Measurements from ENCODE around the gene BSND.

The BSND gene

DNA sequence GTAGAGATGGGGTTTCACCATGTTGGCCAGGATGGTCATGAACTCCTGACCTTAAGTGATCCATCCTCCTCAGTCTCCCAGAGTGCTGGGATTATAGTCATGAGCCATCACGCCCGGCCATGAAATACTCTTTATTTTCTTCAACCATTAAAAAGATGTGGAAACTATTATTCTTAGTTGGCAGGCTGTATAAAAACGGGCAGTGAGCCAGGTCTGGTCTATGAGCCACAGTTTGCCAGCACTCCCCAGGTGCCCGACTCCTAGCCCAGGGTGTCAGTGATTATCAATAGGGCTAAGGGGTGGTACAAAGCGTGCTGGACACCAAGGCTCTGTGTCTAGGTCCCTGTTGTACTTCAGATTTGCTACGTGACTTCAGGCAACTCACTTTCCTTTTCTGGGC is 22.0 kb upstream of the BSND start:
- no peak for DNase-seq (ENCODE audit: low spot score)

DNA sequence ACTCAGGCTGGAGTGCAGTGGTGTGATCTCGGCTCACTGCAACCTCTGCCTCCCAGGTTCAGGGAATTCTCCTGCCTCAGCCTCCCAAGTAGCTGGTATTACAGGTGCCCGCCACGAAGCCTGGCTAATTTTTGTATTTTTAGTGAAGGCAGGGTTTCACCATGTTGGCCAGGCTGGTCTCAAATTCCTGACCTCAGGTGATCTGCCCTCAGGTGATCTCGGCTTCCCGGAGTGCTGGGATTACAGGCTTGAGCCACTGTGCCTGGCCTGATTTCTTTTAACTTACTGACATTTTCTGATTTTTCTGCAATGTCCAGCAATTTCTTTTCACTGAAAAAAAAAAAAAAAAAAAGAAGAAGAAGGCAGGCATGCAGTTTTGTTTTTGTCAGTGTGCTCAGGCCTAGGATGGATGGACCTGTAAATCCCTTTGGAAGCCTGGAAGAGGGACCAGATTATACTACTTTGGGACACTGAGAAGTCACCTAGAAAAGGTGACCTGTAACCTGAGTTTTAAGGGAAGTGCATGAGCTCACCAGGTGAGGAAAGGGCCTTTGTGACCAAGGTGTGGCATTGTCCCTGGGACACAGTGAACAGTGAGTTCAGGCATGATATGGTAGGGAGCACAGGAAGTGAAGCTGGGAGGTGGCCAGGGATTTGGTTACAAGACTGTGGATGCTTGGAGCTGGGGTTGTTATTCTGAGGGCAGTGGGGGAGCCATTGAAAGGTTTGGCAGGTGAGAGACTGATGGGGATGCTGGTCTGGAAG is 21.0 kb upstream of the BSND start:
- peak; percentile 29 for DNase-seq (ENCODE audit: low spot score)

DNA sequence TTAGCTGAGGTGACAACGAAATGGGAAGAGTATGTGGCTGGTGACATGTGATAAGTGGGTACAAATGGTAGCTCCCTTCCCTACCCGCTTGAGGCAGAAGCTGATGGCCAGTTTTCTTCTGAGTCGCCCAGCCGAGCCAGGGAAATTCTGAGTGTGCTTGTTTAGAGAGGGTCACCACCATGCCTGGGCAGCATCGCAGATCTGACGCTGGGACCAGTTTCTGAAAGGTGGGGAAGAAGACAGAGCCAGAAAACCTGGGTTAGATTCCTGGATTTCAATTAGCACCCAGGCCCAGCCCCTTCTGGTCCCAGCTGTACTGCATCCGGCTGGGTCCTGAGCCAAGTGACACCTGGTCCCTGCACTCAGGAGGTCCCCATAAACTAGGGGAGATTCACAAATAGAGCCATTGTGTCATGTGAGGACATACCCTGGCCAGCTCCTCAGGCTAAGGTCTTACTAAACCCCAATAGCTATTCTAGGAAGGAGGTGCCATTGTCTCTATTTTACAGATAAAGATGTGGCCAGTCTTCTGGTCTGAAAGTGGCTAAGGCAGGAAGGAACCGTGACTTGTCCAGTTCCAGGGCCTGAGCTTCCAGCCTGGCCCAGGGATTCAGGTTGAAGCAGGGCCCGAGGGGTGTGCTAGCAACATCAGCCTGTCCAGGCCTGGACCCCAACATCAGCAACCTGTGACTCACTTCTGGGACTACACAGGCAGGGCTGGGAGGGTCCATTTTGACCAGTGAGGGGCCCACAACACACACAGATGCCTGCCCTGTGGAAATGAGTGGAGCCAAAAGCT is 20.0 kb upstream of the BSND start:
- DNase-seq (ENCODE audit: low spot score), result peak; percentile 39

DNA sequence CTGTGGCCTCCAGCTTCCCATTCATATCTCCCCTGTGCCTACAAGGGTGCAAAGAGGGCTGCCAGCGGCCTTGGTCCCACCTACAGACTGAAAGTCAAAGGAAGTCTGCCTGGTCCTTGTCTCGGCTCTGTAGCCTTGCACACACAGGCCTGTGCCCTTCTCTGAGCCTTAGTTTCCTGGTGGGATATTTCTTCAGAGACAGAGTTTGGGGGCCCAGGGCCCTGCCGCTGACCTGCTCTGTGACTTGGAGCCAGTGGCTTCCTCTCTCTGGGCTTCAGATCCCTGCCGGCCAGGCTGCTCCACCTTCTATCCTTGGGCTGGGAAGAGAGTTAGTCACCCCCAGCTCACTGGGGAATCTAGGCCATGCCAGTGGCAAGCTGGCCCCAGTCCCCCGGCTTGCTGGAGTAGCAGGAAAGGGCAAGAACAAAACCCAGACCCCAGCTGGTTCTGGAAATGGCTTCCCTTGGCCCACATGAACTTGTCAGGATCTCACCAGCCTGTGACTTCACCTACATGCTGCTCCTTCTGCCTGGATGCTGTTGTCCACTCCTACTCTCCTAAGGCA is 19.3 kb upstream of the BSND start:
- peak; percentile 38 for DNase-seq (ENCODE audit: low spot score)

DNA sequence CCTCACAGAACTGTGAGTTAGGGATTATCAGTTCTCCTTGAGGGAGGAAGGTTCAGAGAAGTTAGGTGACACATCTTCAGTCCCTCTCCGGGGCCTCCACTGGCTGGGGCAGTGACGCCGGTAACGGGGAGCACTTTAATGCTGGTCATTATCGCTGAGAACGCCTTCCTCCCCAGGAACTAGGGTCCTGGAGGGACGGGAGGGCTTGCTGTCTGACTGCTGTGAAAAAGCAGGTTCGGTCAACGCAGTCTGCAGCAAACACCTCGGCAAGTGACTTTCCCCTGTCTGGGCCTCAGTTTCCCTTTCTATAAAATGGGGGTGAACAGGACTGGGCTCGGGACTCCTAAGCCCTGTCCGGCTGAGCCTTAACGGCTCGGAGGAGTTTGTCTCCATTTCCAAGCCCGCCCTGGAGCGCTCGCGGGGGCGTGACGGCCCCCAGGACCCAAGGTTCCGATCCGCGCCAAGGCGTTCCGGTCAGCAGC is 18.6 kb upstream of the BSND start:
- DNase-seq (ENCODE audit: low spot score), result no peak

DNA sequence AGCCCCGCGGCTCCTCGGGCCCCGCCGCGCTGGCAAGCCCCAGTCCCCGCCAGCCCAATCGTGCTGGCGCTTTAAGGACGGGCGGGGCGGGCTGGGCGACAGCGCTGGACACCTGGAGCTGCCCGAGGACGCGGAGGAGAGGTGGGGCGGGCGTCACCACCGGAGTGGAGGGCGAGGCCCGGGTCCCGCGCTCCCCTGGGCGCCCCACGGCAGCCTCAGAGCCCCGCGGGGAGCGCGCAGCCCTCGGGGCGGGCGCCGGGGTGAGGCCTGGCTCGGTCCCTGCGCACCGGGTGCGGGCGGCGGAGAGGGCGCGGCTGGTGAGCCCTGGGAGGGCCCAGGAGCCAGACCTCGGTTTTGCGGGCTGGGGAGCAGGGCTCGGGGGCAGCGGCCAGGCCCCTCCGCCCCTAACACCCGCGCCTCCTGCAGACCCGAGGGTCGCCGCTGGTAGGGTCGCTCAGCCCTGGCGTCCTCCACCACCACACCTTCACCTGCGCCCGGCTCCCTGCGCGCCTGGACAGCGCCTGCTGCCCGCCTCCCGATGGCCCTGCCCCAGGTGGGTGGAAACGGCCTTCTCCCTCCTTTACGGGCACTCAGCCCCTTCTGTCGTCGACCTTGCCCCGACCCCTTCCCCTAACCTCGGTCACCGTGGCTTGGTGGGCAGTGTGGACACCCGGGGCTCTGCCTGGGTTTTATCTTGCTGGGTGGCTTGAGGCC is 18.0 kb upstream of the BSND start, which contains the start of gene TMEM61:
Gene TMEM61 (plus strand): TSS at position 101 of the 714 bp plus-strand sequence. CDS start 438 bp downstream, at position 539.
- peak; percentile 58 for DNase-seq (ENCODE audit: low spot score)

DNA sequence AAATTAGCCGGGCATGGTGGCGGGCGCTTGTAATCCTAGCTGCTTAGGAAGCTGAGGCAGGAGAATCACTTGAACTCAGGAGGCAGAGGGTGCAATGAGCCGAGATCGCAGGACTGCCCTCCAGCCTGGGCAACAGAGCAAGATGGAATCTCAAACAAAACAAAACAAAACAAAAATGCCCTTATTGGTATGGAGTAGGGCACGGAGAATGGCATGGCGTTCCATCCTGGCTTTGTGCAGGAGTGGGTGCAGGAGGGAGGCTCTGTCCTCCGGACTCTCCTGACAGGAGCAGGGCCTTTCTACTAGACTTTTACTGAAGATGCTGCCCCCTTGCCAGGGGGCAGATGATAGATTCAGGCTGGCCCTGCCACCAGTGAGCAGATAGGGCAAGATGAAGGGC is 17.3 kb upstream of the BSND start:
- DNase-seq (ENCODE audit: low spot score), result peak; percentile 23

DNA sequence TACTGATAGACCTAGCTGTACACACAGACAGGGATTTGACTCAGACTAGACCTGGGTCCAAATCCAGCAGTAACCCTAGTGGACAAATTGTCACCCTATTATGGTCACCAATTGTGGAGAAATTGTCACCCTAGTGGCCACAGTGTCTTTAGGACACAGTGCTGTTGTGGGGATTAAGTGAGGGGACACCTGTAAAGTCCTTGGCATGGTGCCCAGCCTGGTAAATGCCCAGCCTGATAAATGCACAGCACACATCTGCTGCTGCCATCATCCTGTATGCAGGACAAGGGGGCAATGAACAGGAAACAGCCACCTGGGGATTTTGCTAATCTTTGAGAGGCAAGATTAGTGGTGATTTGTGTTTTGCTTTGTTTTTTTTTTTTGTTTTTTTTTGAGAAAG is 16.0 kb upstream of the BSND start:
- no peak for DNase-seq (ENCODE audit: low spot score)

DNA sequence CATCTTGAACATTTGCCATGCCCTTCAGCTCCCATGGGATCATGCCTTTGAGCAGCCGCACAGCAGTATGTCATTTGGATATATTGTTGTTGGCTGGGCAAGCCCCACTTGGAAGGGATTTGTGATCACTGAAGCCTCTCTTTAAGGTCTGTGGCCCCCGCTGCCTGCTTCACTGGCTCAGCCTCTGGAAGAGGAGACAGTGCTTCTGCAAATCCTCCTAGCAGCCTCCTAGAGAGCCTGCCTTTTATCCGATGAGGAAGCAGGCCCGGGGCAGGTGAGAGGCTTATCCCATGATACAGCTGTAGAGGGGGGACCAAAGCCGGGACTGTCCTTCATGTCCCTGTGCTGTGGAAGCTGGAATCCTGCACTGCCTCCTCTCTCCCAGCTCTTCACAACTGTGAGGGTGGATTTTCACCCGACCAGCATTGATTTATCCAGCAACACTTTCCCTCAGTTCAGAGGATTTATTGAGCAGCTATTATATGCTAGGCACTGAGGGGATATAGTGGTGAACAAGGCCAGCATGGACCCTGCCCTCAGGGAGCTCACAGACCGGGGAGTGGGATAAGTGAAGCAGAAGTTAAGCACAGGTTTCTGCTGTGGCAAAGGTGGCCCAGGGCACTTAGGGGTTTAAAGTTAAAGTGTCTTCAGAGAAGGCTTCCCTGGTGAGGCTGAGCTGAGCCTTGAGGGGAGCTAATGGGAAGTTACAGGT is 14.4 kb upstream of the BSND start:
- no peak for DNase-seq (ENCODE audit: low spot score)

DNA sequence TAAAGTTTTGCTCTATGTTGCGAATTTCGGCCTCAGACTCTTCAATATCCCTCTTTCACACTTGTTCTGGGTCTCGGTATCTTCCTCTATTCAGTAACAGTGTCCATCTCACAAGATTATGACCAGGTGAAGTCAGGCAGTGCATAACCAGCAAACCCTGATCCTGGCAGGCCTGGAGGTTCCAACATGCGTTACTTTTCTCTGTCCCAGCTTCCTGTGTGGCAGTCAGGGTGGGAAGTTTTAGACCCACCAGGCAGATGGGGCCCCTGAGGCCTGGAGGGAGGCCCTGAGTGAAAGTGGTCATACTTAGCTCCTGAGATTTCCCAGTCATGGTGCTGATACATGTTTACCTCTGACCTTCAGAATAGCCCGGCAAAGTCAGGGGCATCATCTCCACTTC is 13.2 kb upstream of the BSND start:
- DNase-seq (ENCODE audit: low spot score), result no peak

DNA sequence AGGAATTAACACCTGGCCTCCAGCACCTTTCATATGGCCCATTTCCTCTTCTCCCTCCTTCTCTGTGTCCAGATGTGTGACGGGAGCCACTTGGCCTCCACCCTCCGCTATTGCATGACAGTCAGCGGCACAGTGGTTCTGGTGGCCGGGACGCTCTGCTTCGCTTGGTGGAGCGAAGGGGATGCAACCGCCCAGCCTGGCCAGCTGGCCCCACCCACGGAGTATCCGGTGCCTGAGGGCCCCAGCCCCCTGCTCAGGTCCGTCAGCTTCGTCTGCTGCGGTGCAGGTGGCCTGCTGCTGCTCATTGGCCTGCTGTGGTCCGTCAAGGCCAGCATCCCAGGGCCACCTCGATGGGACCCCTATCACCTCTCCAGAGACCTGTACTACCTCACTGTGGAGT is 12.7 kb upstream of the BSND start:
- DNase-seq (ENCODE audit: low spot score), result no peak

DNA sequence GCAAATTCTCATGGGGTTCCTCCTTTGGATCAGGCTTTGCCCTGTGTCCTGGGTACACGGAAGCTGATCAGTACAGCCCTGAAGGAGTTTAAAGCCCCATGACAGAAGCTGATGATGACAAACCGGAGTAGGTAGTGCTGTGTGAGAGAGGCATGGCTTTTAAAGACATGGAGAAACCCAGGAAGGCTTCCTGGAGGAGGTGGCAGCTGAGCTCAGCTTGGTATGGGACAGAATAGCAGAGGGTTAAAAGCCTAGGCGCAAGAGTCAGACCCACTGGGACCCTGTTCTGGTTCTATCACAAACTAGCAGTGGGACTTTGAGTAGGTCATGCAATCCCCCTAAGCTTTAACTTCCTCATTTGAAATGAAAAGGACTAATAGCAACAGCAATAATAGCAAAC is 12.2 kb upstream of the BSND start:
- DNase-seq (ENCODE audit: low spot score), result no peak

DNA sequence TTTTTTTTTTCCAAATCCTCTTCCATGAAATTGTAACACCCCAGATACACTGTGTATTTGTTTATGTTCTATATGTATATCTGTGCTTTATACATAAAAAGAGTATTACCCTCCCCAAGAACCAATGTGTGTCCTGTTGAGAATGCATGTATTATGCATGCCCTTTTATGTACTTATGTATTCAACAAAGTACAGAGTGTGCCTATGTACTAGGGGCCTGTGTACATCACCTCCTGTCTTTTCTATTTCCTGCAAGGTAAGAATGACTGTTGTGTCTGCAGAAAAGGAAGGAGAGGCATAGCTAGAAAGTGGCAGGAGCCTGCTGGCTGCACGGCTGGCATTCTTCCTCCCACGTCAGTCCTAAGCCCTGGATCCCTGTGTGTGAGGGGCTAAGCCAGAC is 11.3 kb upstream of the BSND start:
- DNase-seq (ENCODE audit: low spot score), result no peak

DNA sequence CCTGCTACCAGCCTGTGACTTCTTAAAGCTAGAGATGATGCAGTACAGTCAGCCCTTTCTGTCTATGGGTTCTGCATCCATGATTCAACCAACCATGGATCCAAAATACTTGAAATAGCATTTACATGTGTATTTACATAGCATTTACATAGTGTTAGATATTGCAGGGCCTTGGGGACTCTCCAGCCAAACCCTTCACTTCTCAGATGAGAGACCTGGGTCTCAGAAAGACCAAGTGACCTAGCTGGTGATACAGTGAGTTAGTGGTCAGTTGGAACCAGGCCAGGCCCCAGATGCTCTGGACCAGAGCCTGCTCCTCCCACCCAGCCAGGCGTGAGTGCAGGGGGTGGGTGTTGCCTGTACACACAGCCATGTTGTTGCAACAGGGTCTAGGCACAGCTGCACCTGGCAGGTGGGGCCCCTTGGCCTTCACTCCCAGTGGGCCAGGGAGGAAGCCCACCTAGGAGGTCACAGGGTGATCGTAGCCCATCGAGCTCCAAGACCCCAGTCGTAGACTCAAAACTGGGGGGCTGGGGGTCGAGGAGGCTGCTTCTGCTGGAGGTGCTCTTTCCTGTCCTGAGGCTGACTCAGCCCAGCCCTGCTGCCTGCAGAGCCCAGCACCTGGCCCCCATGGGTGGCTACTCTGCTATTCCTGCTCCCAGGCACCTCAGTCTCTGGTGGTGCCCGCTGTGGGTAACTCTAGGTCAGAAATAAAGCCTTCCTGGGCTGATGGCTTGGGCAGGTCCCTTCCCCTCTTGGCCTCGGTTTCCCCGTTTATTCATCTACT is 10.6 kb upstream of the BSND start:
- no peak for DNase-seq (ENCODE audit: low spot score)

DNA sequence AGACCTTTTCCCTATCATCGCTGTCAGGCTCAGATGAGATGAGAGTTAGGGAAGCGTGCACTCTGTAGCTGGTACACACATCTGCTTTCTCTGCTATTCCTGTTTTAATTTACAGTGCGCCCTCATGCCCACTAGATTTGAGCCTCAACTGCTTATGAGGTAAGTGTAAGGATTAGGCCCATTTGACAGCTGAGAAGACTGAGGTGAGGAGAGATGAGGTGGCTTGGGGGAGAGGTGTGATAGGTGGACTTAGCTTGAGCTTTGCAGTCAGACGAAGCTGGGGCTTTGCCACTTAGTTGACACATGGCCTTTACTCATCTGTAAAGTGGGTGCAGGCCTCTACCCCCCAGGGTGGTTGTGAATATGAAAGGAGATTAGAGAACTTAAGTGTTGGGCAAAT is 9.8 kb upstream of the BSND start:
- no peak for DNase-seq (ENCODE audit: low spot score)

DNA sequence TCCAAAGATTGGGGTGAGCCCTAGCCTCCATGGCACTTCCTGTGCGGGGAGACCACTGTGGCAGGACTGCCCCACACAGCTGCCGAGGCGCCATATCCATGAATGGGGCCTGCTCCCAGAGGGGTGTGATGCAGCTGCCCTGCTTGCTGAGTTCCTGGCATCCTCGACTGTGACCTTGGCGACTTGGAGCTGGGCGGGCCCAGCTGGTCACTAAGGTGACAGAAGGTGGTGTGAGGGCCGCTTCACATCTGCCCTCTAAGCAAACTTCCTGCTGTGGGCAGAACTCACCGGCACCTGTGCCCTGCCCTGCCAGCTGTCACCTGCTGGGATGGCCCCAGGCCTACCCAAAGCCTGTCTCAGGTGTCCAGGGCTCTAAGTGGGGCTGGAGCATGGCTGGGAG is 9.3 kb upstream of the BSND start:
- no peak for DNase-seq (ENCODE audit: low spot score)

DNA sequence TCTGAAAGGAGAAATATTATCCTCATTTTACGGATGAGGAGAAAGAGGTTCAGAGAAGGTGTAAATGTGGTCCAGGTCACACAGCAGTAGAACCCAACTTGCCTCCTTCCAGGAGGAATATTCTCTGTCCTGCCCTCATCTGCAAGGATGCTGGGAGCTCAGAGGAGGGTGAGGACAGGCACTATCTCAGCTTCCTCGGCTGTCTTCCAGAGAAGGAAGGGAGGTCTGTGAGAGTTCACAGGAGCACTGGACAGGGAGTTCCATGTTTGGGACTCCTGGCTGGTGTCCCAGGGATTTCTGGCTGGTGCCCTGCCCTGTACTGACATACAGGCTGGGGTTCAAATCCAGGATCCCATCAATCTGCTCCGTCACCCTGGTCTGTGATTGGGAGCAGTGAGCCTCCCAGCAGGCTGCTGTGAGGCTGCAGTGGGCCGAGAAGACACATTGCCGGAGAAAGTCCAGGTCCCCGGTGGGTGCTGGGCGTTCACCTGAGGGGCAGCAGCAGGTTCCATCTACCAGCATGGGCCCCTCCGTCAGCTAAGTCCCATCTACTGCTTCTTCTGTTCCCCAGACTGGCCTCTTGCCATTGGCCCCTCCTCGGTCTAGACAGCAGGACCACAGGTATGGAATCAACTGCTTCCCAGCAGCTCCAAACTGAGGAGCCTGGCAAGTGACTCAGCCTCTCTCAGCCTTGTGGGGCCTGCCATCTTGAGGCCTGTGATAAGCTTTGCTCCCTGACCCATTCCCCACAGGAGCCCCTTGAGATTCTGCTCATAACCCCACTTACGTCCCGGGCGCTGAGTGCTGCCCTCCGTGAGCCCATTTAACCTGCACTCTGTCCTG is 8.5 kb upstream of the BSND start:
- no peak for DNase-seq (ENCODE audit: low spot score)

DNA sequence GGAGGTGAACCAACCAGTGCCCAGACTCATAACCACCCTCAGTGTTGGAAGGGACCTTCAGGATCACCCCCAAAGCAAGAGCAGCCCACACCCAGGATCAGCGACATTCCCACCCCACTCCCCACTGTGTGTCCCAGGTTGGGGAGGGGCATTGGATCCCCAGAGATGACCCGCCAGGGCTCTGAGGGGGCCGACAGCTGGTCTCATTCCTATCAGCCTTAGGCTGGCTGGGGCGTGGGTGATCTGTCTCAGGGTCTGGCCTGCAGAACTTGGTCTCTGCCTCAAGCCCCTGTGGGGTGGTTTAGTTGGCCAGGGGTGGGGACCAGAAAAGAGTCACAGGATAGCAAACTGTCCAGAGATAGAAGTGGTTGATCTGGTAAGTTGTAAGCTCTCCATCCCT is 7.8 kb upstream of the BSND start:
- no peak for DNase-seq (ENCODE audit: low spot score)

DNA sequence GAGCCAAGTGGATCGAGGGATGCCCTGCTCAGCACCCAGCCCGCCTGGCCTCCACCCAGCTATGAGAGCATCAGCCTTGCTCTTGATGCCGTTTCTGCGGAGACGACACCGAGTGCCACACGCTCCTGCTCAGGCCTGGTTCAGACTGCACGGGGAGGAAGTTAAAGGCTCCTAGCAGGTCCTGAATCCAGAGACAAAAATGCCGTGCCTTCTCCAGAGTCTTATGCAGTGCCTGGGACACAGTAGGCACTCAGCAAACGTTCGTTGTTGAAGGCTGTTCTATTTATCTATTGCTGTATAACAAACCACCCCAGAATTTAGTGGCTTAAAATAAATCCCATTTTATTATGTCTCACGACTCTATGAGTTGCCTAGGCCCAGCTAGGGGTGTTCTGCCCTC is 6.8 kb upstream of the BSND start:
- no peak for DNase-seq (ENCODE audit: low spot score)

DNA sequence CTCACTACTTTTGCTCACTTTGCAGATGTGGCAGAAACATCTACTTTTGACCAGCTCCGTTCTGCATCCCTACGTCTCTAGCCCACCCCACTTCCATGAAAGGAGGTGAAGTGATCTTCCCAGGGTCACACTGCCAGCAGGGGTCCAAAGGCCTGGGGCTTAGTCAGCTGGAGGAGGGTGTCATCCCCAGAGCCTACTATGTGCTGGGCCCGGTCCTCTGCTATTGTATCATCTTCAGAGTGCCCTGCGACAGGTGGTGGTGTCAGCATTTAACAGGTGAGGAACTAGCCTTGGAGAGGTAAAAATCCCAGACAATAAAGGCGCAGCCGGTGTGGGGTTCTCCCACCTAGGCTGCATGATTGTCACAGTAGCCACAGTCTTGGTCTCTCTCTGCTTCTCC is 5.6 kb upstream of the BSND start:
- DNase-seq (ENCODE audit: low spot score), result no peak
